DND-41 (cell line): Measurements from ENCODE around the gene COL25A1.
"Not testable (repeated sequence)": the region's sequence is repeated elsewhere in the genome, so short reads cannot be mapped to it uniquely, and the experiment has no call there.

Experiments
- ATAC-seq: fragments of 200-7000 bp; cut with Tn5 transposase; 3 replicates; pipeline ENCODE4 v1.9.1; 2021; ENCODE audit warnings: low read depth; ENCODE audit not compliant: insufficient read depth
- DNase-seq: peaks from one replicate; pipeline ENCODE4 v3.0.0-alpha.2; 2020
- H2AFZ ChIP-seq: 2 replicates; pipeline ENCODE4 v1.6.0; 2012; ENCODE audit warnings: low read depth, low read length
- H3K27ac ChIP-seq: 2 replicates; pipeline ENCODE4 v1.5.1; 2012; ENCODE audit warnings: low read length, inconsistent platforms
- H3K27me3 ChIP-seq: fragments of 200-600 bp; sonication (generic); 2 replicates; pipeline ENCODE4 v1.6.0; 2012; ENCODE audit warnings: low read length, mild to moderate bottlenecking, inconsistent platforms; ENCODE audit not compliant: insufficient read depth, poor library complexity
- H3K36me3 ChIP-seq: 2 replicates; pipeline ENCODE4 v1.5.1; 2012; ENCODE audit warnings: low read length, inconsistent platforms; ENCODE audit not compliant: insufficient read depth
- H3K4me1 ChIP-seq: 2 replicates; pipeline ENCODE4 v1.5.1; 2012; ENCODE audit warnings: mild to moderate bottlenecking, low read length; ENCODE audit not compliant: insufficient read depth
- H3K4me2 ChIP-seq: 2 replicates; pipeline ENCODE4 v1.6.0; 2012; ENCODE audit warnings: mild to moderate bottlenecking, moderate library complexity, low read length, inconsistent platforms; ENCODE audit not compliant: insufficient read depth
- H3K4me3 ChIP-seq, 2 experiments: fragments of 200-600 bp in 1 of 2; shearing (Covaris generic) in 1 of 2; 2 replicates each; pipeline ENCODE4 v1.5.1; 2012 to 2016; ENCODE audit warnings: inconsistent platforms in 2 of 2, low read length in 2 of 2, mild to moderate bottlenecking in 2 of 2, low read depth in 1 of 2, moderate library complexity in 1 of 2
- H3K79me2 ChIP-seq: 2 replicates; pipeline ENCODE4 v1.6.0; 2012; ENCODE audit warnings: low read length, inconsistent platforms; ENCODE audit not compliant: insufficient read depth
- H3K9ac ChIP-seq: 2 replicates; pipeline ENCODE4 v1.6.0; 2012; ENCODE audit warnings: low read depth, mild to moderate bottlenecking, inconsistent platforms, low read length, moderate library complexity
- H3K9me3 ChIP-seq: 2 replicates; pipeline ENCODE4 v1.5.1; 2012; ENCODE audit warnings: low read length, moderate library complexity, mild to moderate bottlenecking, inconsistent platforms; ENCODE audit not compliant: insufficient read depth, severe bottlenecking
- H4K20me1 ChIP-seq: 2 replicates; pipeline ENCODE4 v1.6.0; 2012; ENCODE audit warnings: low read length; ENCODE audit not compliant: insufficient read depth
- EZH2 ChIP-seq: IDR thresholded peaks from 3 replicates; pipeline ENCODE4 v1.6.1; 2012; ENCODE audit warnings: borderline replicate concordance, low read depth, mild to moderate bottlenecking, moderate library complexity, low read length, inconsistent platforms; ENCODE audit not compliant: severe bottlenecking
- TF ChIP-seq, protein P1 (sequence below): IDR thresholded peaks from 2 replicates; pipeline ENCODE4 v1.5.1; 2012; ENCODE audit warnings: borderline replicate concordance, low read length, moderate library complexity, mild to moderate bottlenecking; ENCODE audit not compliant: poor library complexity, severe bottlenecking; ENCODE audit errors: extremely low read depth

Gene COL25A1

GRCh38 chr4:109111031-109111430, 191.4 kb downstream of the COL25A1 start:
- Histone ChIP-seq H2AFZ (no peak overlapping the region), H3K79me2 (no peaks in the 10 kb centered on the region), H3K4me2 (no peak overlapping the region), H3K4me3 (no peak overlapping the region), H3K27ac (no peak overlapping the region), H3K9ac (no peak overlapping the region), H3K27me3 (no peaks in the 10 kb centered on the region), H3K36me3 (no peaks in the 10 kb centered on the region), H3K9me3 (no peaks in the 10 kb centered on the region), H3K4me1 (no peaks in the 10 kb centered on the region), H4K20me1 (no peaks in the 10 kb centered on the region)
- TF ChIP-seq, protein P1, sequence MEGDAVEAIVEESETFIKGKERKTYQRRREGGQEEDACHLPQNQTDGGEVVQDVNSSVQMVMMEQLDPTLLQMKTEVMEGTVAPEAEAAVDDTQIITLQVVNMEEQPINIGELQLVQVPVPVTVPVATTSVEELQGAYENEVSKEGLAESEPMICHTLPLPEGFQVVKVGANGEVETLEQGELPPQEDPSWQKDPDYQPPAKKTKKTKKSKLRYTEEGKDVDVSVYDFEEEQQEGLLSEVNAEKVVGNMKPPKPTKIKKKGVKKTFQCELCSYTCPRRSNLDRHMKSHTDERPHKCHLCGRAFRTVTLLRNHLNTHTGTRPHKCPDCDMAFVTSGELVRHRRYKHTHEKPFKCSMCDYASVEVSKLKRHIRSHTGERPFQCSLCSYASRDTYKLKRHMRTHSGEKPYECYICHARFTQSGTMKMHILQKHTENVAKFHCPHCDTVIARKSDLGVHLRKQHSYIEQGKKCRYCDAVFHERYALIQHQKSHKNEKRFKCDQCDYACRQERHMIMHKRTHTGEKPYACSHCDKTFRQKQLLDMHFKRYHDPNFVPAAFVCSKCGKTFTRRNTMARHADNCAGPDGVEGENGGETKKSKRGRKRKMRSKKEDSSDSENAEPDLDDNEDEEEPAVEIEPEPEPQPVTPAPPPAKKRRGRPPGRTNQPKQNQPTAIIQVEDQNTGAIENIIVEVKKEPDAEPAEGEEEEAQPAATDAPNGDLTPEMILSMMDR: no peak
- no peak for TF ChIP-seq EZH2
- no peak for ATAC-seq
- no peak for DNase-seq

DNA sequence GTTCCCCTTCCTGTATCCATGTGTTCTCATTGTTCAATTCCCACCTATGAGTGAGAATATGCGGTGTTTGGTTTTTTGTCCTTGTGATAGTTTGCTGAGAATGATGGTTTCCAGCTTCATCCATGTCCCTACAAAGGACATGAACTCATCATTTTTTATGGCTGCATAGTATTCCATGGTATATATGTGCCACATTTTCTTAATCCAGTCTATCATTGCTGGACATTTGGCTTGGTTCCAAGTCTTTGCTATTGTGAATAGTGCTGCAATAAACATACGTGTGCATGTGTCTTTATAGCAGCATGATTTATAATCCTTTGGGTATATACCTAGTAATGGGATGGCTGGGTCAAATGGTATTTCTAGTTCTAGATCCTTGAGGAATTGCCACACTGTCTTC, 194.2 kb downstream of the COL25A1 start:
- H3K4me2 ChIP-seq, H2AFZ ChIP-seq, H3K4me1 ChIP-seq, H3K79me2 ChIP-seq, H3K9ac ChIP-seq, H3K27ac ChIP-seq, ATAC-seq, H3K4me3 ChIP-seq, H4K20me1 ChIP-seq, H3K9me3 ChIP-seq, DNase-seq, H3K27me3 ChIP-seq, H3K36me3 ChIP-seq: not testable (repeated sequence)

DNA sequence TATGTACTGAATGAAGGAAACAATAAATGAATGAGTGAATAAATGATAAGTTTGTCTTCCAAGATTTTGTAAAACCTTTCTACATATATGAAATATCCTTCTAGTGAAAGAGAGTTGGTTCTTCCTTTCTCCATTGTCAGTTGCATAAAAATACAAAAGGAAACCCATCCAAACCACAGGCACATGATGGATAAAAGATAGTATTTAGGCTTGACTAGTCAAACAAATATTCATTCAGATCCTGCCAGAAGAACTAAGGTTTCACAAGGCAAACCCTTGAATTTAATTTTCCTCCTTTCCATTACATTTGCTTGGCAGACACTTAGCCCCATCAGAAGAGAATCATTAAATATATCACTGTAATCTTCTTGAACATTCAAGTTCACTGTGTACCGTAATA, 208.4 kb downstream of the COL25A1 start:
- Histone ChIP-seq H3K9me3 (no peaks in the 10 kb centered on the region), H3K27me3 (no peaks in the 10 kb centered on the region), H2AFZ (no peak overlapping the region), H3K4me2 (no peak overlapping the region), H3K36me3 (no peaks in the 10 kb centered on the region), H3K9ac (no peak overlapping the region), H3K27ac (no peak overlapping the region), H3K4me1 (no peaks in the 10 kb centered on the region), H3K4me3 (no peak overlapping the region), H3K79me2 (no peaks in the 10 kb centered on the region), H4K20me1 (no peaks in the 10 kb centered on the region)
- no peak for DNase-seq
- no peak for TF ChIP-seq EZH2
- TF ChIP-seq, protein P1: no peak
- ATAC-seq: no peak

DNA sequence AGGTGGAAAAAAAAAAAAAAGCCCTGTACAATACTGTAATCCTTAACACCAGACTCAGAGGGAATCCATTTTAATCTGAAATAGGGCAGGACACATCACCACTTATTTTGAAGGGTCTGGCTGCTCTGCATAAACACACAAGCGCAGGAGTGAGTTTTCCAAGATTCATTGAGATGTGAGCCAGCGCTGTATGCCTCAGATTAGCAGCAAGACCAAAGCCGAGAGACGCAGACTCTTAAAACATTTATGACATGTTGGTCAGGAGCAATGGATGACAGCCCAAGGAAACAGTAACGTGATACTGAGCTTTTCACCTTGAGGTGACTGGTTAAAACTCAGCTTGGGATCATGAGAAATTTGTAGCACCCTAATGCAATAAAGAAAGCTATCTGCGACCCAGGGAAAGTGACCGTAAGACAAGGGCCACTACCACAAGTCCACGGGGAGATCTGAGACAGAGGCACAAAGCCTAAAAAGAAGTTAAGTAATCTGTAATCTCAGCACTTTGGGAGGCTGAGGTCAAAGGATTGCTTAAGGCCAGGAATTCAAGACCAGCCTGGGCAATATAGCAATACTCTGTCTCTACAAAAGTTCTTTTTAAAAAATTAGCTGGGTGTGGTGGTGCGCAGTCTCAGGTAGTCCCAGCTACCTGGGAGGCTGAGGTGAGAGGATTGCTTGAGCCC, 210.6 kb downstream of the COL25A1 start:
- Histone ChIP-seq H3K36me3 (no peaks in the 10 kb centered on the region), H3K4me2 (no peak overlapping the region), H3K4me1 (no peaks in the 10 kb centered on the region), H3K4me3 (no peak overlapping the region), H3K79me2 (no peaks in the 10 kb centered on the region), H3K27ac (no peak overlapping the region), H3K27me3 (no peaks in the 10 kb centered on the region), H2AFZ (no peak overlapping the region), H3K9ac (no peak overlapping the region), H3K9me3 (no peaks in the 10 kb centered on the region), H4K20me1 (no peaks in the 10 kb centered on the region)
- no peak for TF ChIP-seq EZH2
- TF ChIP-seq, protein P1: no peak
- ATAC-seq (no peak), DNase-seq (no peak)
